ENCODE results near the gene NBEA. TPM values are rescaled to one million over a fixed set of nuclear protein-coding genes. Genes with fewer than 3 reads are reported as not detected.

Gene NBEA
- total RNA-seq, 1 donor, result 4.0 TPM

GRCh38 chr13:35514801-35515502, 572.9 kb downstream of the NBEA start:
- no peaks in the 10 kb centered on the region for H3K36me3 ChIP-seq (ENCODE audit: insufficient read depth, low read length)
- H3K27me3 ChIP-seq (ENCODE audit: insufficient read depth, low read length), result no peaks in the 10 kb centered on the region
- no peak overlapping the region for H3K4me2 ChIP-seq (ENCODE audit: insufficient read depth, low read length)
- H3K4me1 ChIP-seq (ENCODE audit: insufficient read depth, low read length), result peaks cover 9% of the 10 kb centered on the region
- no peaks in the 10 kb centered on the region for H3K79me2 ChIP-seq (ENCODE audit: insufficient read depth, low read length)
- no peaks in the 10 kb centered on the region for H4K20me1 ChIP-seq (ENCODE audit: insufficient read depth, low read length)
- H3K4me3 ChIP-seq (ENCODE audit: insufficient read depth, low read length), result no peak overlapping the region
- TF ChIP-seq CTCF (IDR thresholded peaks at IDR 0.05; ENCODE audit: extremely low read depth, low read depth, low read length), result no peak
- no peak for DNase-seq (ENCODE audit: insufficient read length, low spot score, missing footprints)
- H3K27ac ChIP-seq (ENCODE audit: low read depth, low read length), result no peak overlapping the region
- no peaks in the 10 kb centered on the region for H3K9me3 ChIP-seq (ENCODE audit: low read depth, low read length)
- no peak overlapping the region for H2AFZ ChIP-seq (ENCODE audit: low read length)

GRCh38 chr13:35518337-35518946, 576.4 kb downstream of the NBEA start:
- Histone ChIP-seq H3K9me3 (ENCODE audit: low read depth, low read length) (no peaks in the 10 kb centered on the region), H3K27ac (ENCODE audit: low read depth, low read length) (no peak overlapping the region), H3K79me2 (ENCODE audit: insufficient read depth, low read length) (no peaks in the 10 kb centered on the region), H3K36me3 (ENCODE audit: insufficient read depth, low read length) (no peaks in the 10 kb centered on the region), H3K27me3 (ENCODE audit: insufficient read depth, low read length) (no peaks in the 10 kb centered on the region), H3K4me1 (ENCODE audit: insufficient read depth, low read length) (no peaks in the 10 kb centered on the region), H4K20me1 (ENCODE audit: insufficient read depth, low read length) (no peaks in the 10 kb centered on the region), H3K4me3 (ENCODE audit: insufficient read depth, low read length) (no peak overlapping the region), H3K4me2 (ENCODE audit: insufficient read depth, low read length) (no peak overlapping the region), H2AFZ (ENCODE audit: low read length) (no peak overlapping the region)
- no peak for TF ChIP-seq CTCF (IDR thresholded peaks at IDR 0.05; ENCODE audit: extremely low read depth, low read depth, low read length)
- DNase-seq (ENCODE audit: insufficient read length, low spot score, missing footprints), result peak; percentile 46

- no peak overlapping the region for H3K4me3 ChIP-seq (ENCODE audit: insufficient read depth, low read length)
- H4K20me1 ChIP-seq (ENCODE audit: insufficient read depth, low read length), result no peaks in the 10 kb centered on the region
- no peak for DNase-seq (ENCODE audit: insufficient read length, low spot score, missing footprints)
- H3K9me3 ChIP-seq (ENCODE audit: low read depth, low read length), result no peaks in the 10 kb centered on the region
- no peaks in the 10 kb centered on the region for H3K4me1 ChIP-seq (ENCODE audit: insufficient read depth, low read length)
- H3K4me2 ChIP-seq (ENCODE audit: insufficient read depth, low read length), result no peak overlapping the region
- H3K79me2 ChIP-seq (ENCODE audit: insufficient read depth, low read length), result no peaks in the 10 kb centered on the region
- TF ChIP-seq CTCF (IDR thresholded peaks at IDR 0.05; ENCODE audit: extremely low read depth, low read depth, low read length), result no peak
- H3K27me3 ChIP-seq (ENCODE audit: insufficient read depth, low read length), result no peaks in the 10 kb centered on the region
- H2AFZ ChIP-seq (ENCODE audit: low read length), result no peak overlapping the region
- H3K27ac ChIP-seq (ENCODE audit: low read depth, low read length), result no peak overlapping the region
- H3K36me3 ChIP-seq (ENCODE audit: insufficient read depth, low read length), result no peaks in the 10 kb centered on the region
These were observed 582.1 kb downstream of the NBEA start for GRCh38 chr13:35524171-35524570.

DNA sequence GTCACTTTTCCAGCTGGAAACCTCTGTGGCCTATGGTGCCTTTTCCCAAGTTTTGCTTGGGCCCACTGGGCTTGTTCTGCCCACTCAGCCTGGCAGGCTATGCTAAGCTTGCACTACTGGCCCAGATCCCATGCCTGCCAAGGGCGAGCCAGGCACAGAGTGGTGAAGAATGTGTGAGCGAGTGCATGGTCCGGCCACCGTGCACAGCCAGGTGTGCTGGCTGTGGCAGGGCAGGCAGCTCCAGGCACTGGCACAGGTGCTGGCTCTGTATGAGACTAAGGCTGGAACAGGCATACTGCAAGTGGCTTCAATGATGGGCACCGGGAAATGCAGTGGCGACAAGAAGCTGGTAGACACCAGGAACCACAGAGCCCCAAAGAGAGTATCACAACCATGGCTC, 584.5 kb downstream of the NBEA start:
- Histone ChIP-seq H2AFZ (ENCODE audit: low read length) (no peak overlapping the region), H3K36me3 (ENCODE audit: insufficient read depth, low read length) (no peaks in the 10 kb centered on the region), H3K4me2 (ENCODE audit: insufficient read depth, low read length) (no peak overlapping the region), H4K20me1 (ENCODE audit: insufficient read depth, low read length) (no peaks in the 10 kb centered on the region), H3K4me1 (ENCODE audit: insufficient read depth, low read length) (no peaks in the 10 kb centered on the region), H3K27me3 (ENCODE audit: insufficient read depth, low read length) (no peaks in the 10 kb centered on the region), H3K27ac (ENCODE audit: low read depth, low read length) (no peak overlapping the region), H3K79me2 (ENCODE audit: insufficient read depth, low read length) (no peaks in the 10 kb centered on the region), H3K4me3 (ENCODE audit: insufficient read depth, low read length) (no peak overlapping the region), H3K9me3 (ENCODE audit: low read depth, low read length) (no peaks in the 10 kb centered on the region)
- no peak for TF ChIP-seq CTCF (IDR thresholded peaks at IDR 0.05; ENCODE audit: extremely low read depth, low read depth, low read length)
- DNase-seq (ENCODE audit: insufficient read length, low spot score, missing footprints), result no peak
